B cell (primary cell): Measurements from ENCODE around the gene MPDZ.

Experiments used
- EZH2 ChIP-seq: IDR thresholded peaks from 2 replicates; pipeline ENCODE4 v1.6.1; 2012; ENCODE audit warnings: borderline replicate concordance, low read depth, mild to moderate bottlenecking, moderate library complexity, low read length; ENCODE audit not compliant: insufficient read depth, poor library complexity, severe bottlenecking
- TF ChIP-seq, protein P1 (sequence below): fragments of 200-600 bp; IDR thresholded peaks from one replicate; pipeline ENCODE4 v1.8.0; 2022; ENCODE audit warnings: antibody characterized with exemption, mild to moderate bottlenecking

DNA sequence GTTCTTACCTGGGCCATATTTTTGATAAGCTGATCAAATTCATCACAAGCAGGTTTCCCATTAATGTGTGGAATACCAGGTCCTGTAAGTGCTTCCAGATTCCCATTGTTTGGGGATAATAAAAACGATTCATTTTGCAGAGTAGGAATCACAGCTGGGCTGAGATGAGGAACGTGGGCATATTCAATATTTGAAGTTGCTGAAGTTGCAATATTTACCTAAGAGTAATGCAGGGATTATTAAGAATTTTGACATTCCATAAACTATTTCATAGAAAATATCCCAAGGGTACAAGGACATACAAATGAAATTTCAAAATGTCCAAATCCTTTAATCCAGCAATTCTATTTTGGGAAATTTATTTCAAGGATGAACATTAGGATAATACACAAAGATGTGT lies 55.1 kb downstream of the MPDZ start:
- TF ChIP-seq EZH2 = no peak
- TF ChIP-seq, protein P1, sequence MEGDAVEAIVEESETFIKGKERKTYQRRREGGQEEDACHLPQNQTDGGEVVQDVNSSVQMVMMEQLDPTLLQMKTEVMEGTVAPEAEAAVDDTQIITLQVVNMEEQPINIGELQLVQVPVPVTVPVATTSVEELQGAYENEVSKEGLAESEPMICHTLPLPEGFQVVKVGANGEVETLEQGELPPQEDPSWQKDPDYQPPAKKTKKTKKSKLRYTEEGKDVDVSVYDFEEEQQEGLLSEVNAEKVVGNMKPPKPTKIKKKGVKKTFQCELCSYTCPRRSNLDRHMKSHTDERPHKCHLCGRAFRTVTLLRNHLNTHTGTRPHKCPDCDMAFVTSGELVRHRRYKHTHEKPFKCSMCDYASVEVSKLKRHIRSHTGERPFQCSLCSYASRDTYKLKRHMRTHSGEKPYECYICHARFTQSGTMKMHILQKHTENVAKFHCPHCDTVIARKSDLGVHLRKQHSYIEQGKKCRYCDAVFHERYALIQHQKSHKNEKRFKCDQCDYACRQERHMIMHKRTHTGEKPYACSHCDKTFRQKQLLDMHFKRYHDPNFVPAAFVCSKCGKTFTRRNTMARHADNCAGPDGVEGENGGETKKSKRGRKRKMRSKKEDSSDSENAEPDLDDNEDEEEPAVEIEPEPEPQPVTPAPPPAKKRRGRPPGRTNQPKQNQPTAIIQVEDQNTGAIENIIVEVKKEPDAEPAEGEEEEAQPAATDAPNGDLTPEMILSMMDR = no peak
